NCI-H128 (cell line): ENCODE measurements around the gene C5AR1.
A peak's percentile ranks its signal among the peaks of the same experiment; 100 is the strongest.
"Not testable (repeated sequence)": the region's sequence is repeated elsewhere in the genome, so short reads cannot be mapped to it uniquely, and the experiment has no call there.

Experiments used
- DNase-seq: peaks from one replicate; lab custom pipeline; 2025; ENCODE audit not compliant: unreplicated experiment; lab: John Stamatoyannopoulos, UW

Gene C5AR1

DNA sequence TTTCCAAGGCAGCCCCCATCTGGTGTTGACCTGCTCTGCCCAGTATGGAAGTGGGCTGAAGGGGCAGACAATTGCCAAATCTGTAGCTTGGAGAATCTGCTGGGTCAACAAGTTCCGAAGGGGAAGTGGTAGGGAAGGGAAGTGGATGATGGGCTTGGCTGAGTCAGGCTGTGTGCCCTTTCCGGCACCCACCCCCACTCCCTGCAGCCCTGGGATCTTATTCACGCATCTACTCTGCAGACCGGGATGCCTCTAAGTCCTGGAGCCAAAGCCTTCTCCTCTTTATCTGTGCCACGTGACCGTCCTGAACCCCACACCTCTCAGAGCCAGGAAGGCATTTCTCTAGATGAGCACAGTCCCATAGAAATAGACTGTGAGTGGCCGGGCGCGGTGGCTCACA, 14.8 kb downstream of the C5AR1 start:
- no peak for DNase-seq

DNA sequence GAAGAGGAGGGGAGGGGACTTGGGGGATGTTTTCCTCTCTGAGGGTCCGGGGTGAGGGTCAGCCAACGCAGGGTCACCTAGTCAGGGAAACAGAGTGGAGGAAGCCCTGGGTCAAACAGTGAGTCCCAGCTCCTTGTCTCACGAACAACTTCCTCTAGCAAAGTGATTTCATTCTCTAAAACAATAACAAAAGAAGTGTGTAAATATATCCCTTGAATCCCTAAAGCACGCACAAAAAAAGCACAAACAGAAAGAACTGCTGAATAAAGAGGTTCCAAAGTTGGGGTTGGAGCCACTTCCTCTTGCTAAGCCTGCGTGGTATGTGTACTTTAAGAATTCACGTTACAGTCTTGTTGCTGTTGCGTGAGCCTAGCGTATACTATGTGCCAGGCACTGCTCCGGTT, 20.8 kb downstream of the C5AR1 start:
- DNase-seq, result no peak

DNA sequence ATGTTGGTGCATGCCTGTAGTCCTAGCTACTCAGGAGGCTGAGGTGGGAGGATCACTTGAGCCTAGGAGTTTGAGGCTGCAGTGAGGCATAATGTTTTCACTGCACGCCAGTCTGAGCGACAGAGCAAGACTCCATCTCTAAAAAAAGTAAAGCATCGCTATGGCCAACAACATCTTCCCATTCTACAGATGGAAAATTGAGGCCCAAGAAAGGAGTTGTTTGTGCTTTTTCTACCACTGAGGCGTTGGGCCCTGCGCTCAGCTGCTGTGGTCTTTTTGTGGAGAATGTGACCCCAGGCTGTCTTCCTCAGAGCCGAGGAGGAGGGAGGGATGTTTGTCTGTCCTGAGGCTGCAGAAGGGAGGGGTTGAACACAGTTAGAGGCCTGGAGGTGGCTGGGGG, 21.8 kb downstream of the C5AR1 start:
- no peak for DNase-seq

DNA sequence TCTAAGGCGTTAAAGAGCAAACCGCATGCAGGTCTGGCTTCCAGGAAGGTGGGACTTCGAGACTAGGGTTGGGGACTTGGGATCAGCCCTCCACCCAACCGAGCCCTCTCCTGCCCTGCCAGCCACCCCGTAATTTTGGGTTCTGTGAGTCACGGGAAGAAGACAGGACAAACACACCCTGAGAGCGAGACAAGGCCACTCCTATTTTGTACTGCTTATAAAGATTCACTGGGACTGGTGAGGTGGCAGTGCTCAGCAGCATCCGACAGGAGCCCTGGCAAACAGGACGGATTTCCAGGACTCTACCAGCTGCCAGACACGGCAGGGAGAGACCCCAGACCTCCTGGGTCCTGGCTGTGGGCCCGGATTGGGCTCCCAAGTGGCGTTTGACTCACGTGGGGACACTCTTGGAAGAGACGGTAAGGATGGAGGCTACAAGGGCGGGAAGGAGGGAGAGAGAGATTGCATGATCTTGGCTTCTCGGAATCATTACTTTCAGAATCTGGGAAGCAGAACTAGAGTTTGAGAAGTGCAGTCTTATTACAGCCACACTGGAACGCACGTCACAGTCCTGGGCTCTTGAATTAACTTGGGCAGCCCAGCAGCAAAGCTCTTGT, 22.4 kb downstream of the C5AR1 start, which contains the start of gene C5AR2:
C5AR2 (plus strand) TSS at position 245 of the 617 bp plus-strand sequence. CDS start 8,625 bp downstream, outside the sequence.
- no peak for DNase-seq

DNA sequence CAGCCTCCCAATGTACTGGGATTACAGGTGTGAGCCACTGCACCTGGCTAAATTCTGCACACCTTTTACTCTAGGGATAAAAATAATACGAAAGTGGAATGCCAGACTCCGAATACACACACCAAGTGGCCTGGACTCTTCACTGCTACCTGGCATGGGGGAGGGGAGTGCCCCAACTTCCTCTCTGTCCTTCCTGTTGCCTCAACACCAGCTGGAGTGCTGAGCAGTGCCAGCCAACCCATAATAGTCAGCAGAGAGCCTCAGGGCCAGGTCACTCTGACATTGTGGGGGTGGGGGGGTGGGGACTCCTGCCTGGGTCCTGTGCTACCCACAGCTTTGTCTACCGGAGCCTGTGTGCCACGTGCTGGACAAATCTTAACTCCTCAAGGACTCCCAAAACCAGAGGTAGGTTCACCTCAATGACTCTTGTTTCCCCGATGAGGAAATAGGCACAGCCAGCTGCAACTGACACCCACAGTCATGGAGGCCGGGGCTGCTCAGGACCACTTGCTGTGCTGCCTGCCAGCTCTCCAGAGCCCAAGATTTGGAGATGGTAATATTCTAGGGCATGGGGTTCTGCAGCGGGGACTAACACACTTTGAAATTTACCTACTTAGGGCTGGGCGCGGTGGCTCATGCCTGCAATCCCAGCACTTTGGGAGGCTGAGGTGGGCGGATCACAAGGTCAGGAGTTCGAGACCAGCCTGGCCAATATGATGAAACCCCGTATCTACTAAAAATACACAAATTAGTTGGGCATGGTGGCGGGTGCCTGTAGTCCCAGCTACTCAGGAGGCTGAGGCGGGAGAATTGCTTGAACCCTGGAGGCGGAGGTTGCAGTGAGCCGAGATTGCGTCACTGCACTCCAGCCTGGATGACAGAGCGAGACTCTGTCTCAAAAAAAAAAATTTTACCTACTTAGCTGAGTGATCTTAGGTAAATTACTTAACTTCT, 27.4 kb downstream of the C5AR1 start:
- not testable (repeated sequence) for DNase-seq

DNA sequence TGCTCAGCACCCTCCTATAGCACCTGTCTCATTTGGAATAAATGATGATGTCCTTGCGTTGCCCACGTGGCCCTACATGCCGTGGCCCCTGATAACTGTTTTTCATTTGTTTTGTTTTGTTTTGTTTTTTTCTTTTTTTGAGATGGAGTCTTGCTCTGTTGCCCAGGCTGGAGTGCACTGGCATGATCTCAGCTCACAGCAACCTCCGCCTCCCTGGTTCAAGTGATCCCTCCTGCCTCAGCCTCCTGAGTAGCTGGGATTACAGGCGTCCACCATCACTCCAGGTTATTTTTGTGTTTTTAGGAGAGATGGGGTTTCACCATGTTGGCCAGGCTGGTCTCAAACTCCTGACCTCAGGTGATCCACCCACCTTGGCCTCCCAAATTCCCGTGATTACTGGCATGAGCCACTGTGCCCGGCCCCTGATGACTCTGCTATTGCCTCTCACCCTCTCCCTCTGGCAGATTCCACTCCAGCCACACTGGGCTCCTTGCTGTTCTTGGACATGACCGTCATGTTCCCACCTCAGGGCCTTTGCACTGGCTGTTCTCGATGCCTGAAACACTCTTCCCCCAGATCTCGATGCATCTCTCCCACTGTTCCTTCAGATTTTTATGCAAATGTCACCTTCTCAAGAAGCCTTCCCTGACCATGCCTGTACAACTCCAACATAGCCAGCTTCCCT, 29.7 kb downstream of the C5AR1 start:
- DNase-seq, result no peak

DNA sequence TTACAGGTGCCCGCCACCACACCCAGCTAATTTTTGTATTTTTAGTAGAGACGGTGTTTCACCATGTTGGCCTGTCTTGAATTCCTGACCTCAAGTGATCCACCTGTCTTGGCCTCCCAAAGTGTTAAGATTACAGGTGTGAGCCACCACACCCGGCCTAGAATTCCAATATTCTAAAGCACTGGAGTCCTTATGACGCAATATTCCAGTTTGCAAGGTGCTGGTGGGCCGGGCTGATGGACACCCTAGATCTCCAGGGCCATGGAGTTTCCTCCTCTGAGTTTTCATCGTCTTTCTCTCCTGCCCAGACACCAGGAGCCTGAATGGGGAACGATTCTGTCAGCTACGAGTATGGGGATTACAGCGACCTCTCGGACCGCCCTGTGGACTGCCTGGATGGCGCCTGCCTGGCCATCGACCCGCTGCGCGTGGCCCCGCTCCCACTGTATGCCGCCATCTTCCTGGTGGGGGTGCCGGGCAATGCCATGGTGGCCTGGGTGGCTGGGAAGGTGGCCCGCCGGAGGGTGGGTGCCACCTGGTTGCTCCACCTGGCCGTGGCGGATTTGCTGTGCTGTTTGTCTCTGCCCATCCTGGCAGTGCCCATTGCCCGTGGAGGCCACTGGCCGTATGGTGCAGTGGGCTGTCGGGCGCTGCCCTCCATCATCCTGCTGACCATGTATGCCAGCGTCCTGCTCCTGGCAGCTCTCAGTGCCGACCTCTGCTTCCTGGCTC, 31.0 kb downstream of the C5AR1 start:
- no peak for DNase-seq

DNA sequence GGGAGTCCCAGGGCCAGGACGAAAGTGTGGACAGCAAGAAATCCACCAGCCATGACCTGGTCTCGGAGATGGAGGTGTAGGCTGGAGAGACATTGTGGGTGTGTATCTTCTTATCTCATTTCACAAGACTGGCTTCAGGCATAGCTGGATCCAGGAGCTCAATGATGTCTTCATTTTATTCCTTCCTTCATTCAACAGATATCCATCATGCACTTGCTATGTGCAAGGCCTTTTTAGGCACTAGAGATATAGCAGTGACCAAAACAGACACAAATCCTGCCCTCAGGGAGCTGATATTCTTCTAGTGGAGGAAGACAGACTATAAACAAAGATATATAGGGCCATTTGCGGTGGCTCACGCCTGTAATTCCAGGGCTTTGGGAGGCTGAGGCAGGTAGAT, 32.1 kb downstream of the C5AR1 start:
- DNase-seq, result no peak

DNA sequence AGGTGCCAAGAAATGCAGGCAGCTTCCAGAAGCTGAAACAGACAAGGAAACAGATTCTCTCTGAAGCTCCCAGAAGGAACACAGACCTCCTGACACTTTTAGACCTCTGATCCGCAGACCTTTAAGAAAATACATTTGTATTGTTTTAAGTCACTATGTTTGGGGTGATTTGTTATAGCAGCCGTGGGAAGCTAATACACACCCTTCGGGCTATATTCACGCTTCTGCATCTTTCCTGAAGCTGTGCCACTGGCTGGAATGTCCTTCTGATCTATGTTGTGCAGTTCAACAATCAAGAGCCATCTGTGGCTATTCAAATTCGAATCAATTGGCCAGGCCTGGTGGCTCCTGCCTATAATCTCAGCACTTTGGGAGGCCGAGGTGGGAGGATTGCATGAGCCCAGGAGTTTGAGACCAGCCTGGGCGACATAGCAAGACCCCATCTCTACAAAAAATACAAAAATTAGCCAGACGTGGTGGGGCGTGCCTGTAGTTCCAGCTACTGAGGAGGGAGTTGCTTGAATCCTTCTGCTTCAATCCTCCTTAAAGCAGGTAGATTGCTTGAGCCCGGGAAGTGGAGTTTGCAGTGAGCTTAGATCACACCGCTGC, 33.6 kb downstream of the C5AR1 start:
- DNase-seq, result no peak

DNA sequence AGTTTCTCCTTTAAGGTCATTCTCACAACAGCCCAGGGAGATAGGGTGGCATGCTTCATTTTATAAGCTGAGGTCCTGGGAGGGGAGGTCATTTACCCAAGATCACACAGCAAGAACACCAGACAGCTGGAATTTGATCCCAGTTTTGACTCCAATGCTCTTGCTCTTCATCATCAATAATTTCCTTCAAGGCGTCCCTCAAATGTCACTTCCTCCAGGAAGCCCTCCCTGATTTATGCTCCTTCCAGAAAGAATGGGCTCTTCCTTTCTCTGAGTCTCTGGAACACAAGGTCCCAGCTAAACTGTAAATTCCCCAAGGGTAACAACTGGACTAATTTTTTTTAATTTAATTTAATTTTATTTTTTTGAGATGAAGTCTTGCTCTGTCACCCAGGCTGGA, 34.8 kb downstream of the C5AR1 start:
- no peak for DNase-seq

DNA sequence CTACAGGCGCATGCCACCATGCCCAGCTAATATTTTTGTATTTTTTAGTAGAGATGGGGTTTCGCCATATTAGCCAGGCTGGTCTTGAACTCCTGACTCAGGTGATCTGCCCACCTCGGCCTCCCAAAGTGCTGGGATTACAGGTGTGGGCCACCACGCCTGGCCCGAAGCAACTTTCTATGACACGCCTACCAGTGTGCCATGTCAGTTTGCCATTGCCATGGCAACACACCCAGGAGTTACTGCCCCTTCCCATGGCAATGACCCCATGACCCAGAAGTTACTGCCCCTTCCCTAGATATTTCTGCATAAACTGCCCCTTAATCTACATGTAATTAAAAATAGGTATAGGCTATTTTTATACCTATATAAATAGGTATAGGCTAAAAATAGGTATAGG, 36.4 kb downstream of the C5AR1 start:
- not testable (repeated sequence) for DNase-seq

DNA sequence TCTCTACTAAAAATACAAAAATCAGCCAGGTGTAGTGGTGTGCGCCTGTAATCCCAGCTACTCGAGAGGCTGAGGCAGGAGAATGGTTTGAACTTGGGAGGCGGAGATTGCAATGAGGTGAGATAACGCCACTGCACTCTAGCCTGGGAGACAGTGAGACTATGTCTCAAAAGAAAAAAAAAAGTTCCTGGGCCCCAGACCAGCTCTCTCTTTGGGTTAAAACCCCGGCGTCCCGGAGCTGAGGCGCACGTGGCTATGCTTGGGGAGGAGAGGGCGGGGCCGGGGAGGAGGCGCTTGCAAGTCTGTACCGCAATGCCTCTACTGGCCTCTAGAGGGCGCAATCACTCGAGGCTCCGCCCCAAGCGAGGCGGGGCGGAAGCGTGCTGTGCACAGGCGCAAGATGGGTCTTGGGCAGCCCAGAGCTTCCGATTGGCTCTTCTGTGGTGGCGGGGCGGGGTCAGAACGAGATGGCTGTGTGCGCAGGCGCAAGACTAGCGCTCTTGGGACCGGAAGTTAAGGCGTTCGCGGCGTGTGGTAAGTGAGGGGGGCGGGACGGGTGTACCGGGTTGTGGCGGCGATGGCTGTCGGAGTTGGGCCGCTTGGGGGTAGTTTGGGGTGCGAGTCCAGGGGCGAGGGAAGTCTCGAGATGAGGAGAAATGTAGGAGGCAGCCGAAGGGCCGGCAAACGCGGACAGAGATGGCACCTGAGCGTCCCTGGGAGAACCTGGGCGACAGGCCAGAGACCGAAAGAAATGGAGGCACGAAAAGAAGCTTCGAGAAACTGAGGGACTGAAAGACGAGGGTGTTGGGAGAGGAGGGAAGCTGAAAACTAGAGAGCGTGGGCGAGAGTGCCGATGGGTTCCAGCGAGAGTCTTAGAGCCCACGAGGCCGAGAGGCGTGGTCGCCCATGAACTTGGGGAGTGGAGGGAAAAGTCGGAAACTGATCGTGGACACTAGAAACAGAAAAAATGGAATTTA, 39.4 kb downstream of the C5AR1 start, which contains the start of gene DHX34:
DHX34 (plus strand) TSS at position 497 of the 977 bp plus-strand sequence. CDS start 3,716 bp downstream, outside the sequence.
- peak; percentile 98 for DNase-seq

DNA sequence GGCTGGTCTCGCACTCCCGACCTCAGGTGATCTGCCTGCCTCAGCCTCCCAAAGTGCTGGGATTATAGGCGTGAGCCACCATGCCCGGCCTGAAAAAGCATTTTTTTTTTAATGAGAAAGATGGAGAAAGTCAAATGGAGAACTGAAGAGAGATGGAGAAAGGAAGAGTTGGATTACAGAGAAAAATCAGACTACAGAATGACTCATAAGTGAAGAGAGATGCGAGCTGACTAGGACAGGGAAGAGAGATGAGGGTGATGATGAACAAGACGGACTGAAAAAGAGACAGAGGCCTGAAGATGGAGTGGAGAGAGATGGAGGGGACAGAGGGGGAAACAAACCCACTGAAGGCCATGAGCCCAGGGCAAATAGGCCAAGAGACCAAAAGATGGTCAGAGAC, 41.0 kb downstream of the C5AR1 start:
- no peak for DNase-seq

DNA sequence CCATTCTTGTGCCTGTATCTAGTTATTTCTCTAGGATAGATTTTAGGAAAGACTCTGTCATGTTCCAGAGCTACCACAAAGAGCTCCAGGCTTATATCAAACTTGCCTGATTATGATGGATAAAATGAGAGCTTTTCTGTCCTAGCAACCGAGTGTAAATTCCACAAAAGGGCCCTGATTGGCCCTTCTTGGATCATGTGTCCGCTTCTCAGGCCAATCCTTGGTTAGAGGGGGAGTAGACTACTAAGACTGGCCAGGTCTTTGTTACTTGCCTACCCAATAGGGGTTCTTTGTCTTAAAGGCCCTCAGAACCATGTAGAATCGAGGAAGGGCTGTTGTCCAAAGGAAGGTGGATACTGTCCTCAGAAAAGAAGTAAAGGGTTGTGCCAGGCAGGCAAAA, 41.9 kb downstream of the C5AR1 start:
- no peak for DNase-seq

DNA sequence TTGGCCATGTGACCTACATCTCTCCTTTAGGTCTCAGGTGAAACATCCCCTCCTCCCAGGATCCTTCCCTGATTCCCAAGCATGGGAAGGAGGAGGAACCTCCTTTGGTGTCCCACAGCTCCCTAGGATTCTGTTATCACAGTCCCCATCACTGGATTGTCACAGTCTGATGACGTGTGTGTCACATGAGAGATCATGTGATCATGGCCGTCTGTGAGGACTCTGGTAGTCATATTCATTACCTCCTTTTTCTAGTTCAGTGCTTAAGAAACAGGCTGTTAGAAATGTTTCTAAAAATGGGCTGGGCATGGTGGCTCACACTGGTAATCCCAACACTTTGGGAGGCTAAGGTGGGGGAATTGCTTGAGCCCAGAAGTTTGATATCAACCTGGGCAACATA, 42.4 kb downstream of the C5AR1 start:
- no peak for DNase-seq

DNA sequence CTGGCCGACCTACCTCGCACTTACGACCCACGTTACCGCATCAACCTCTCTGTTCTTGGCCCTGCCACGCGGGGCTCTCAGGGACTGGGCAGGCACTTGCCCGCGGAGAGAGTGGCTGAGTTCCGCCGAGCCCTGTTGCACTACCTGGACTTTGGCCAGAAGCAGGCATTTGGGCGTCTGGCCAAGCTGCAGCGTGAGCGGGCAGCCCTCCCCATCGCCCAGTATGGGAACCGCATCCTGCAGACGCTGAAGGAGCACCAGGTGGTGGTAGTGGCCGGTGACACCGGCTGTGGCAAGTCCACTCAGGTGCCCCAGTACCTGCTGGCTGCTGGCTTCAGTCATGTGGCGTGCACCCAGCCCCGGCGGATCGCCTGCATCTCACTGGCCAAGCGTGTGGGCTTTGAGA, 43.6 kb downstream of the C5AR1 start:
- DNase-seq, result no peak

DNA sequence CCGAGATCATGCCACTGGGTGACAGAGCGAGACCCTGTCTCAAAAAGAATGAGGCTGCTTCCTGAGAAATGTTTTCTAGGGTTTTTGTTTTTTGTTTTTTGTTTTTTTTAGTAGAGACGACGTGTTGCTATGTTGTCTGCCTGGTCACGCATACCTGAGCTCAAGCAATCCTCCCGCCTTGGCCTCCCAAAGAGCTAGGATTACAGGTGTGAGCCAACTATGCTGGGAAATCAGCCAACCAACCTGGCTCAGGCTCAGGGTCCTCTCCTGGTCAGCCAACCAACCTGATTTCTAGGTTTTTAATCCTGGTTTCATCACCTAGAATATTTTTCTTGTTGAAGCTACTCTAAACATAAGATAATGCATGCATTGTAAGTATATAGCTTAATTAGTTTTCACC, 47.2 kb downstream of the C5AR1 start:
- DNase-seq, result no peak

DNA sequence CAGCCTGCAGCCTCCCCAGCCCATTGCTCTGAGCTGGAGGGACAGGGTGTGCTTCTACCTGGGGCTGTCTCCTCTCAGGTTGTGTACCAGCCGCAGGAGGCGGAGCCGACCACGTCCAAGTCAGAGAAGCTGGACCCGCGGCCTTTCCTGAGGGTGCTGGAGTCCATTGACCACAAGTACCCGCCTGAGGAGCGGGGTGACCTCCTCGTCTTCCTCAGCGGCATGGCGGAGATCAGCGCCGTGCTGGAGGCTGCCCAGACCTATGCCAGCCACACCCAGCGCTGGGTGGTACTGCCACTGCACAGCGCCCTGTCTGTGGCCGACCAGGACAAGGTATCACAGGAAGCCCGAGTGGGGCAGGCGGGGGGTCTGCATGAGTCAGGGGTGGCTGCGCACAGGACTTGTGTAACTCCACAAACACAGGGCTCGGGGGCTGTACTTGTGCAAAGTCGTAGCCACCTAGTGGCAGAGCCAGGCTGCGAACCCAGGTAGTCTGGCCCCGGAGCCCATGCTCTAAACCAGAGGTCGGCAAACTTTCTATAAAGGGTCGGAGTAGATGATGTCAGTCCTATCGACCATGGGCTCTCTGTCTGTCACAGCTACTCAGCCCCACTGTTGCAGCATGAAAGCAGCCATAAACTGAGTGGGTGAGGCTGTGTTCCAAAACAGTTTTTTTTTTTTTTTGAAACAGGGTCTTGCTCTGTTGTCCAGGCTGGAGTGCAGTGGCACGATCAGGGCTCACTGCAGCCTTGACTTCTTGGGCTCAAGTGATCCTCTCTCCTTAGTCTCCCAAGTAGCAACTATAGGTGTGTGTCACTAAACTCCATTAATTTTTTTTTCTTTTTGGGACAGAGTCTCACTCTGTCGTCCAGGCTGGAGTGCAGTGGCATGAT, 48.4 kb downstream of the C5AR1 start:
- DNase-seq, result no peak
